ENCODE measurements around the gene TTYH2. TPM values are rescaled to one million over a fixed set of nuclear protein-coding genes. Genes with fewer than 3 reads are reported as not detected.
A peak's percentile ranks its signal among the peaks of the same experiment; 100 is the strongest.

TTYH2 gene
- total and polyA plus RNA-seq, 2 experiments from 2014 or later, result 1.4 to 3.9 TPM

GRCh38 chr17:74231928-74232907 lies 18.8 kb downstream of the TTYH2 start (continued):
- no peak for TF ChIP-seq ZNF462 (CRISPR knock-in tag; IDR thresholded peaks at IDR 0.05)
- no peak for TF ChIP-seq ETS1 (IDR thresholded peaks at IDR 0.05)
- TF ChIP-seq CREB1 (CRISPR knock-in tag; IDR thresholded peaks at IDR 0.05; ENCODE audit: low read depth), result no peak

DNA sequence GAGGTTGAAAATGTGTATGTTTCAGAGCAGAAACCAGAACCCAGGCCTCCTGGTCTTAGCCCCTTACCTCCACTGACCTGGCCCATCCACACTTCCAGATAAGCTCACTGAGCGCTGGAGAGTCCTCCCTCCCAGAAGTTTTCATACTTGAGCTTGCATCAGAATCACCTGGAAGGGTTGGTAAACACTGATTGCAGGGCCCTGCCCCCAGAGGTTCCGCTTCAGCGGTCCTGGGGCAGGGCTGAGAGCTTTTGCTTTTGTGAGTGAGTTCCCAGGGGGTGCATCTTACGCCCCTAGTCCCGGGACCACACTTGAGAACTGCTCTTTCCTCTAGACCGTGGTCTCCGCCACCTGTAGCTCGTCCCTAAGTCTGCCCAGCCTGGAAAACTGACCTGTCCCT lies 20.6 kb downstream of the TTYH2 start:
- no peaks in the 10 kb centered on the region for H3K36me3 ChIP-seq (ENCODE audit: insufficient read depth)
- no peaks in the 10 kb centered on the region for H4K20me1 ChIP-seq (replicated peaks; ENCODE audit: insufficient read depth)
- H3K79me2 ChIP-seq (replicated peaks; ENCODE audit: insufficient read depth), result no peaks in the 10 kb centered on the region
- no peaks in the 10 kb centered on the region for H3F3A ChIP-seq (replicated peaks; ENCODE audit: low read depth)
- no peak overlapping the region for H3K4me3 Mint-ChIP-seq
- no peaks in the 10 kb centered on the region for H3K9me3 Mint-ChIP-seq
- H3K9me2 ChIP-seq (ENCODE audit: insufficient read depth), result no peaks in the 10 kb centered on the region
- H3K27ac ChIP-seq (ENCODE audit: low read depth), result no peak overlapping the region
- H3K27ac Mint-ChIP-seq, result no peak overlapping the region
- DNase-seq (ENCODE audit: low spot score) (no peak), ATAC-seq (peak; percentile 19; the same call in 1 of the 3 replicates)
- no peaks in the 10 kb centered on the region for H3K27me3 ChIP-seq (ENCODE audit: insufficient read depth)
- H3K36me3 Mint-ChIP-seq (ENCODE audit: low read depth), result no peaks in the 10 kb centered on the region
- H3K4me1 Mint-ChIP-seq, result peaks cover 5% of the 10 kb centered on the region
- no peak overlapping the region for H2AFZ ChIP-seq
- H3K4me3 ChIP-seq, result no peak overlapping the region
- no peaks in the 10 kb centered on the region for H3K4me1 ChIP-seq (ENCODE audit: insufficient read depth)
- no peak overlapping the region for H3K4me2 ChIP-seq
- H3K27me3 Mint-ChIP-seq (ENCODE audit: insufficient read depth, low read depth, poor library complexity), result peaks cover 2% of the 10 kb centered on the region
- TF ChIP-seq ZNF331 (CRISPR knock-in tag; IDR thresholded peaks at IDR 0.05; ENCODE audit: low read depth), result no peak
- no peak for TF ChIP-seq NANOG (IDR thresholded peaks at IDR 0.05; ENCODE audit: borderline replicate concordance)
- no peak for TF ChIP-seq ZNF462 (CRISPR knock-in tag; IDR thresholded peaks at IDR 0.05)
